Glomerular visceral epithelial cell (primary cell): ENCODE results near the gene POU2F2.

Experiments
- DNase-seq: peaks from one replicate; pipeline ENCODE4 v3.0.0-alpha.2; 2016; ENCODE audit errors: extremely low spot score

Gene POU2F2

GRCh38 chr19:42154471-42155323 is 22.5 kb upstream of the POU2F2 start:
- no peak for DNase-seq

DNA sequence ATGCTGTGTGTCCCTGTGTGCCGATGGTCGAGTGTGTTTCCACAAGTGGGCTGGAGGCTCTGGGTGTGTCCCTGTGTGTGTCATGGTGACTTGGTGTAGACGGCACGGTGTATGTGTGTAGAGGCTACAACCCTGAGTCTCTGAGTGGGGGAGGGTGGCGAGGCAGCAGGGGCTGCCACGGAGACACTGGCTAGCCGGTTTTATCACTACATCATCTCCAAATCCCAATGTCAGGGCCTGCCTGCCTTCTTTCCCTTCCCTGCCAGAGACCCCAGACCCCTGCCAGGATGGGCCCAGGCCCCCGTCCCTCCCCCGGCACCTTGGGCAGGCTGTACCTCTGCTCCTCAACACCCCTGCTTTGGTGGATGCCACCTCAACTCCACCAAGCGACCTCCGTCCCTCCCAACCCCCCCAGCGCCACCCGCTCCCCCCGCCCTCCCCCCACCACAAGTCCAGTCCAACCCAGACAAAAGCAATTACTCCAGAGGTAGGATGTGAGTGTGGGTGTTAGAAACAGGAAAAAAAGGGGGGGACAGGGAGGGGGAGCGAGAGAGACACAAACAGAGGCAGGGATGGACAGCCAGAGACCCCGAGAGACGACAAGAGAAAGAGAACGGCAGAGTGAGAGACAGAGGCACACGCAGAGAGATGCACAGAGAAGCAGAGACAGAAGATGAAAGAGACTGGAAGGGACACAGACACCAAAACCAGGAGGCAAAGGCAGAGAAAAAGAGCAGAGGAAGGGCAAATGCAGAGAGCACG is 21.6 kb upstream of the POU2F2 start:
- no peak for DNase-seq

GRCh38 chr19:42152910-42153671 is 20.8 kb upstream of the POU2F2 start:
- DNase-seq = no peak

- DNase-seq = no peak
Observed at GRCh38 chr19:42151782-42152684, 19.8 kb upstream of the POU2F2 start.

GRCh38 chr19:42150911-42151361 is 18.7 kb upstream of the POU2F2 start:
- no peak for DNase-seq

GRCh38 chr19:42150364-42150763 is 18.1 kb upstream of the POU2F2 start:
- no peak for DNase-seq

DNA sequence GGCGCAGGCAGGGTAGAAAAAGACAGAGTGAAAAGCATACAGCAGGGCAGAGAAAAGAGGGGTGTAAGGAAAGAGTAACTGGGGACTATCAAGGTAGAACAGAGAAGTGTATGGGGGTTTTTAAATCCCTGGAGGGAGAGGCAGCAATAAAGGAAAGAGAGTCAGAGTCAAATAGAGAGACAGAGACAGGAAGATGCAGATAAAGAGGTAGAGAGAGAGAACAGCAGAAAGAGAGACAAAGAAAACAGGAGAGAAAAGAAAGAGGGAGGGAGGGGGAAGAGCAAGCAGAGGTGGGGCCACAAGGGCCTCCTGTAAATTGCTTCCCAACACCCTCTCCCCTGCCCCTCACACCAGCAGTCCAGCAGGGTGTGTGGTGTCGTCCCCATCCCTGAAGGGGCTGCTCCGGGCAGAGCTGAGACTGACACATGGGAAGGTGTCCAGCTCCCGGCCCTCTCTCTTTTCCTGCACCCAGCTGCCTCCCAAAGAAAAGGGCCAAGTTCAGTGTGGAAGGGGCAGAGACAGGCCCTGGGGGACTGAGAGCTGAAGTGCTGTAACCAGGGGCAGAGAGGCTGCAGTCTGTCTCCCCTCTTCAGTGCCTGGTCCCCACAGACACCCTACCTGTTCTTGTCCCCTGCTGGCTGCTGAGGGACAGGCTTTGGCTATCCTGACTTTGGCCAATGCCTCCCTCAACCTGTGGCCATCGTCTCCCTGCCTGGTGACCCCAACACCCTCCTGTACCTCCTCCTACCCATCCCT is 17.4 kb upstream of the POU2F2 start:
- DNase-seq = no peak

DNA sequence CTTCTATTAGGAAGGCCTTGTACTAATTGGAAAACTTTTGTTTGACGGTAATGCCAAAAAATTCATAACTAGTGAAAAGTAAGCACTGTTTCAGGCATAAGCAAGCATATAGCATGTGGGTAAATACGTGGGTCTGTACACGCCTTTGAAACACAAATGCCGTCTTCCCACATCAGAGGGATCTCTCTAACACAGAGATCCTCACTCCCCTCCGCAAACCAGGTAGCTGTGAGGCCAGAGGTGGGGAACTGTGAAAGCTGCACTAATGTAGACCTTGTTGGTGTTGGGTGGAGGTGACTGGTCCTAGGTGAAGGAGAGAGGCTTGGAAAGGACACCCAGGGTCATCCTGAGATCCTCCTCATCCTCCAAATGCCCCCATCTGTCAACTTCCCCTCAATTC is 16.0 kb upstream of the POU2F2 start:
- no peak for DNase-seq

DNA sequence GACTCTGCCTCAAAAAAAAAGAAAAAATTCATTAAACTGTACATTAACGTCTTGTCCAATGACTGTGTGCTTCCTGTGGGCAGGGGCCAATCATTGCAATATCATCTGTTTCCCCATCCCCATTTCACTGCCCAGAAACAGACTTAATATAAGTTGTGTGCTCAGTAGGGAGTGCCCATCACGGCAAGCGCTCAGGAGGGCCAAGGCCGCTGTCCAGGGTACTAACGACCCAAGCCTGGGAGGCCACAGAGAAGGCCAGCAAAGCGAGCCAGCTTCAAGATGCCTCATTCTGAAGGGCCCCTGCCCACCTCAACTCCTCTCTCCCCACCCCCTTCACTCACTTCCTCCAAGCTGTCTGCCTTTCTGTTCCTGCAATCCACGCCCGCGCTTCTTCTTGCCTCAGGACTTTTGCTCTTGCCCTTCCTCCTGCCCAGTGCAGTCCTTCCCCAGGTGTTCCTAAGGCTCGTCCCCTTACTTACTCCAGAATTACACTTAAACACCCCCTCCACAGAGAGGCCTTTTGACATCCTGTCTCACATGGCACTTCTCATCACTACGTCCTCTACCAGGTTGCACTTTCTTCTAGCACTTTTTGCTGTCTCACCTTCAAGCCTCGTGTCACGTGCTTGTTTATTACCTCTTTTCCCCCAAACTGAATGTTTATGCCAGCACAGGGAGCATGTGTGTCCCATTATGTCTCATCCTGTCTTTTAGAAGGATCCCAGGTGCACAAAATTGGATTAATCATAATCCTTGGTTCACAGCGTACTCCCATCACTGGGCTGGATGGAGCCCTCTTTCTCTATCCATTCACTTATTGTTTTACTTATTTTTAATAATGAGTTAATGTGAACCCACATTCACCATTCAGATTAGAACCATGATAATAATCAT is 11.3 kb upstream of the POU2F2 start:
- no peak for DNase-seq

GRCh38 chr19:42140125-42140754 is 8.0 kb upstream of the POU2F2 start:
- DNase-seq = peak; percentile 62

DNA sequence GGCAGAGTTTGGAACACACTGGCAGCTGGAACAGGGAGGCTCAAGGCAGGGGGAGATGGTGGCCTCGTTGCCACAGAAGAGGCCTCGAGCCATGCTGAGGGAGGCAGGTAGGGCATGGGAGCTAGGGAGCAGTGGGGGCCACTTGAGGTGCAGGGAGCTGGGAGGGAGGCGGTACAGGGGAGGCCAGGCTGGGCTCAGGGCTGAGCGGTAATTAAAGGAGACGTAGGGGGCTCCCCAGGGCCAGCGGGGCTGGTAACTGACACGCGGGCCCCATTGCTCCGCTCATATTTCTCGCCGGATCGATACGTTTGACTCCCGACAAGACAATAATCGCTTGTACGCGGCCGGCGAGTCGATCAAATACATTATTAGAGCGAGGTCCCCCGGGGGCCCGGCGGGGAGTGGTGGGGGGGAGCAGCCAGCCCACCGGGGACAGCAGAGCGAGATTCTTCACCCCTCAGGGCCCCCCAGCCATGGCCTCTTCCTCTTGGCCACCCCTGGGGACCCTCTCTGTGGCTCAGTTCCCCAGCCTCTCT is 2.4 kb upstream of the POU2F2 start:
- DNase-seq = no peak

DNA sequence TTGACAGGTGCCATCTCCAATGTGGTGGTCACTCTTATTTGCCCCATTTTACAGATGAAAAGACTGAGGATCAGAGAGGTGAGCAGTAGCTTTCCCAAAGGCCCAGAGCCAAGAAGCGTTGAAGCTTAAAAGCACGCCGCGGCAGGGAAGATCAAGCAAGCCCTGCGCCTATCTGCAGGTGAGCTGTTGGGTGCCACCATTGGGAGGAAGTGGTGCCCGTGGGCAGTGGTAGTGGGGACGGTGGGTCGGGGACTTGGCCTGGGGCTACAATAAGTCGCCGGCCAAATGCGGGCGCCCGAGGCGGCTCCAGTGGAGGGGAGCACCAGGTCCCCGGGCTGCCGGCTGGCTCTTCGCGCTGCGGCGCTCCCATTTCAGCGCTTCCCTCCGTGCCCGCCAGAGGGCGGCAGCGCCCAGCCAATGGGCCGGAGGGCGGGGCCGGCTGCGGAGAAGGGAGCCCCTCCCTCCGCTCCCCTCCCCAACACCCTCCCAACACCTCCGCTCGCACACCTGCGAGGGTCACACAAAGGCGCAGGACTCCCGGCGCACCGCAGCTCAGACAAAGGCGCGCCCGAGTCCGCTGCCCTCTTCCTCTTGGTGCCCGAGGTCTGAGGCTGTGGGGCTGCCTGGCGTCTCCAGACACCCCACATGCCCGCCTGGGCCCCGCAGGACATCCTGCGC is 744 bp upstream of the POU2F2 start:
- peak; percentile 67 for DNase-seq

DNA sequence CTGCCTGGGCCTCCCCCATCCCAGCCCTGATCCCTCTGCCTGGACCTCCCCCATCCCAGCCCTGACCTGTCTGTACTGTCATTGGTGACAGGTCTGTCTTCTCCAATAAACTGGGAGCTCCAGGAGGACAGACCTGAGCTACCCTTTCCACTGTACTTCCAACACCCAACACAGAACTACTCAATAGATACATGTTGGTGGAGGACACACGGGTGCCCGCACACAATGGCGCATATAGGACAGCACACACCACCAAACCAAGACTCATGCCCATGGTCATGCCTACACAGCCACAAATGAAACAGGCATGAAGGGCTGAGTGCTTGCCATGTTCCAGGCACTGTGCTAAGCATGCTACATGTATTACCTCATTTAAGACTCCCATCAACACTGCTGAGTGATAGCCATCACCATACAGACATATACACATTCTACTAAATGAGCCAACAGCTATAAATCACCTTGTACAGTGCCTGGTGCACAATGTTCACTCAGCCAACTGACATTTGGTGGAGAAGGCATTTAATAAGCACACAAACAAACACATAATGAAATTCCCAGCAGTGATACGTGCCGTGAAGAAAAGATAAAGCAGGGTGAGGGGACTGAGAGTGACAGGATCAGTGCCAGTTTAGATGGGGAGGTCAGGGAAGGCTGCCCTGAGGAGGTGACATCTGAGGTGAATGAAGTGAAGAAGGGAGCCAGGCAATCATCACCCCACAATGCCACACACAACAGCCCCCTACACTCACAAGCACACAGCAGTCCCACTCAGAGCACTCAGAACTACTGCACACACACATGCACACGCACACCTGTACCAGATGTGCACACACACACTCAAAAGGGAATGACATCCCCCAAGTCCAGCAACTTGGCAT is 857 bp downstream of the POU2F2 start:
- DNase-seq = no peak

DNA sequence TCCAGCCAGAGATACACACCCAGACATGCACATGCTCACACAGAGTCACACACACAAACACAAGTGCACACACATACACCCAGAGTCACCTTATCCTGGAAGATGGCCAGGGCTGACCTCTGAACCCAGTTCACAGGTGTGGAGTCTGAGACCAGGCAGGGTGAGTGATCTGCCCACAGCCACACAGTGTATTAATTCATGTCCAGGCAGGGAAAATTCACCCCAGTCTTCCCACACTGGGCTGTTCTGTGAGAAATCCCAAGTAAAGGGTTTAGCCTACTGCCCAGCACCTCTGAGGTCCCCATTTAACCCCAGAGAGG is 2.0 kb downstream of the POU2F2 start:
- DNase-seq = no peak

GRCh38 chr19:42129399-42130253 is 2.6 kb downstream of the POU2F2 start:
- no peak for DNase-seq

- DNase-seq = no peak
Observed at GRCh38 chr19:42126574-42126973, 5.7 kb downstream of the POU2F2 start.
